Activated CD4-positive, alpha-beta T cell treated with anti-CD3 and anti-CD28 coated beads for 36 hours (primary cell): ENCODE data around the gene ANKRD29. TPM values are rescaled to one million over a fixed set of nuclear protein-coding genes. Genes with fewer than 3 reads are reported as not detected.
A peak's percentile ranks its signal among the peaks of the same experiment; 100 is the strongest.

ENCODE experiments used
- ATAC-seq: fragments of 200-7000 bp; cut with Tn5 transposase; one replicate; pipeline ENCODE4 v1.10.0; 2021; ENCODE audit warnings: mild to moderate bottlenecking, moderate library complexity
- CTCF ChIA-PET: fragments of 350-600 bp; sonication (Branson Sonifier 250); formaldehyde crosslinking; loops from one replicate; lab custom pipeline; 2021; ENCODE audit warnings: antibody characterized with exemption; lab: Charles Lee
- POLR2A ChIA-PET: fragments of 350-600 bp; sonication (Branson Sonifier 250); formaldehyde crosslinking; loops from one replicate; lab custom pipeline; 2021; ENCODE audit warnings: antibody characterized with exemption, inconsistent platforms; lab: Charles Lee
- DNase-seq: peaks from one replicate; pipeline ENCODE4 v3.0.0-alpha.2; 2020
- H3K27ac Mint-ChIP-seq: one replicate; pipeline ENCODE4 v1.8.0; 2021; ENCODE audit warnings: mixed read lengths
- H3K27me3 Mint-ChIP-seq: one replicate; pipeline ENCODE4 v1.8.0; 2021; ENCODE audit warnings: mixed read lengths
- H3K36me3 Mint-ChIP-seq: one replicate; pipeline ENCODE4 v1.8.0; 2021; ENCODE audit warnings: low read depth, mixed read lengths
- H3K4me1 Mint-ChIP-seq: one replicate; pipeline ENCODE4 v1.8.0; 2021; ENCODE audit warnings: mixed read lengths
- H3K4me3 Mint-ChIP-seq: one replicate; pipeline ENCODE4 v1.8.0; 2021; ENCODE audit warnings: mild to moderate bottlenecking, moderate library complexity, mixed read lengths
- H3K9me3 Mint-ChIP-seq: one replicate; pipeline ENCODE4 v1.8.0; 2021; ENCODE audit warnings: low read depth, mixed read lengths
- intact Hi-C, 2 experiments: fragments of 100-400 bp; cut with DNase I in 1 of 2; cut with micrococcal nuclease in 1 of 2; formaldehyde crosslinking; loops; one replicate each; pipeline versions ENCODE4 v1.14.2 to v1.15.1; 2022 to 2024; cut with DNase I, micrococcal nuclease
- total RNA-seq, 2 experiments: library from RNA; stranded (reverse); gene quantifications; one replicate each; pipeline ENCODE4 v1.2.3, GENCODE V29; 2021

ANKRD29 gene
- total RNA-seq, 2 experiments from 2014 or later, result 0.21 TPM

- H3K36me3 Mint-ChIP-seq, result no peaks in the 10 kb centered on the region
- DNase-seq (no peak), ATAC-seq (no peak)
- no peaks in the 10 kb centered on the region for H3K27me3 Mint-ChIP-seq
- no peak overlapping the region for H3K4me3 Mint-ChIP-seq
- no peak overlapping the region for H3K27ac Mint-ChIP-seq
- H3K4me1 Mint-ChIP-seq, result peaks cover 27% of the 10 kb centered on the region
- no peaks in the 10 kb centered on the region for H3K9me3 Mint-ChIP-seq
- intact Hi-C loops, result loop anchor here in 1 of 2 experiments (10.0 kb wide), 1 partner anchor 1984 kb away; the partner anchor contains the start of gene ESCO1
- ChIA-PET POLR2A (no interaction called here), CTCF (interaction anchor here (0.9 to 2.8 kb wide), 4 partner anchors 10 to 91 kb away, joined by 3 to 9 read pairs (median 4); no protein-coding TSS in a partner anchor)
Observed at GRCh38 chr18:23588836-23589560, 73.7 kb downstream of the ANKRD29 start.

- ATAC-seq (no peak), DNase-seq (no peak)
- ChIA-PET CTCF (interaction anchor here (1.2 to 2.8 kb wide), 4 partner anchors 8 to 89 kb away, joined by 3 to 9 read pairs (median 6); no protein-coding TSS in a partner anchor), POLR2A (interaction anchor here (0.6 kb wide), 1 partner anchor 99 kb away, joined by 3 read pairs; no protein-coding TSS in a partner anchor)
- Mint-ChIP-seq H3K27me3 (no peaks in the 10 kb centered on the region), H3K36me3 (peaks cover 7% of the 10 kb centered on the region), H3K27ac (peak overlapping the region; percentile 76), H3K9me3 (no peaks in the 10 kb centered on the region), H3K4me1 (peaks cover 33% of the 10 kb centered on the region), H3K4me3 (peak overlapping the region; percentile 94)
- intact Hi-C loops, result loop anchor here (1.0 to 10.0 kb wide), 8 partner anchors 46 to 1982 kb away; partner anchors contain the start of genes CABLES1 (in 1 of the 2), ESCO1 (in 1 of the 2), RBBP8 (in 1 of the 2) and TTC39C (in 1 of the 2)
Observed at GRCh38 chr18:23587220-23587642, 75.5 kb downstream of the ANKRD29 start.

- peaks cover 12% of the 10 kb centered on the region for H3K36me3 Mint-ChIP-seq
- peak; percentile 95 for ATAC-seq
- intact Hi-C loops, result loop anchor here (1.0 to 10.0 kb wide), 12 partner anchors 46 to 1982 kb away; partner anchors contain the start of genes RIOK3 (in 2 of the 2), RMC1 (in 2 of the 2), CABLES1 (in 1 of the 2) and ESCO1 (in 1 of the 2)
- no peaks in the 10 kb centered on the region for H3K27me3 Mint-ChIP-seq
- CTCF ChIA-PET, result interaction anchor here (0.9 to 3.0 kb wide), 8 partner anchors 7 to 98 kb away, joined by 3 to 11 read pairs (median 5); no protein-coding TSS in a partner anchor
- peak within 1 kb of the TSS; percentile 94 for H3K4me3 Mint-ChIP-seq
- H3K4me1 Mint-ChIP-seq, result peaks cover 39% of the 10 kb centered on the region
- POLR2A ChIA-PET, result interaction anchor here (0.6 to 0.9 kb wide), 2 partner anchors 98 to 134 kb away, joined by 3 read pairs; partner anchors contain the start of gene RIOK3
- peak within 1 kb of the TSS; percentile 91 for H3K27ac Mint-ChIP-seq
- no peaks in the 10 kb centered on the region for H3K9me3 Mint-ChIP-seq
- peak; percentile 95 for DNase-seq
Observed at GRCh38 chr18:23586249-23587196, 76.2 kb downstream of the ANKRD29 start, which contains the start of gene NPC1. TSS of gene NPC1 (minus strand) at chr18:23586506. CDS start at chr18:23586343, 163 bp downstream.

GRCh38 chr18:23585897-23586248 lies 76.8 kb downstream of the ANKRD29 start:
- Mint-ChIP-seq H3K36me3 (peaks cover 15% of the 10 kb centered on the region), H3K27me3 (no peaks in the 10 kb centered on the region), H3K4me3 (peak overlapping the region; percentile 94), H3K4me1 (peaks cover 44% of the 10 kb centered on the region), H3K27ac (peak overlapping the region; percentile 91), H3K9me3 (no peaks in the 10 kb centered on the region)
- POLR2A ChIA-PET, result interaction anchor here (0.9 to 1.1 kb wide), 3 partner anchors 56 to 133 kb away, joined by 3 read pairs; partner anchors contain the start of gene RIOK3
- ATAC-seq (no peak), DNase-seq (no peak)
- CTCF ChIA-PET, result interaction anchor here (0.5 to 3.0 kb wide), 10 partner anchors 9 to 135 kb away, joined by 3 to 11 read pairs (median 3); no protein-coding TSS in a partner anchor
- intact Hi-C loops, result loop anchor here (1.0 to 10.0 kb wide), 10 partner anchors 45 to 1981 kb away; partner anchors contain the start of genes RIOK3 (in 2 of the 2), RMC1 (in 2 of the 2), CABLES1 (in 1 of the 2) and ESCO1 (in 1 of the 2)

GRCh38 chr18:23585007-23585871 lies 77.5 kb downstream of the ANKRD29 start:
- peaks cover 15% of the 10 kb centered on the region for H3K36me3 Mint-ChIP-seq
- CTCF ChIA-PET, result interaction anchor here (0.5 to 3.0 kb wide), 13 partner anchors 9 to 226 kb away, joined by 3 to 11 read pairs (median 3); no protein-coding TSS in a partner anchor
- intact Hi-C loops, result loop anchor here in 1 of 2 experiments (10.0 kb wide), 1 partner anchor 1980 kb away; the partner anchor contains the start of gene ESCO1
- no peaks in the 10 kb centered on the region for H3K27me3 Mint-ChIP-seq
- DNase-seq (peak; percentile 19), ATAC-seq (no peak)
- no peaks in the 10 kb centered on the region for H3K9me3 Mint-ChIP-seq
- POLR2A ChIA-PET, result interaction anchor here (0.9 to 1.1 kb wide), 3 partner anchors 55 to 132 kb away, joined by 3 read pairs; partner anchors contain the start of gene RIOK3
- H3K4me3 Mint-ChIP-seq, result peak overlapping the region; percentile 94
- peak overlapping the region; percentile 91 for H3K27ac Mint-ChIP-seq
- peaks cover 51% of the 10 kb centered on the region for H3K4me1 Mint-ChIP-seq

GRCh38 chr18:23584019-23584983 lies 78.4 kb downstream of the ANKRD29 start:
- H3K36me3 Mint-ChIP-seq, result peaks cover 15% of the 10 kb centered on the region
- intact Hi-C loops, result loop anchor here in 1 of 2 experiments (10.0 kb wide), 1 partner anchor 1980 kb away; the partner anchor contains the start of gene ESCO1
- H3K9me3 Mint-ChIP-seq, result no peaks in the 10 kb centered on the region
- H3K4me1 Mint-ChIP-seq, result peaks cover 57% of the 10 kb centered on the region
- no peak for DNase-seq
- CTCF ChIA-PET, result interaction anchor here (0.6 to 3.0 kb wide), 8 partner anchors 8 to 96 kb away, joined by 3 to 11 read pairs (median 4); no protein-coding TSS in a partner anchor
- H3K27ac Mint-ChIP-seq, result no peak overlapping the region
- no peak for ATAC-seq
- H3K4me3 Mint-ChIP-seq, result peak overlapping the region; percentile 28
- POLR2A ChIA-PET, result interaction anchor here (1.1 kb wide), 1 partner anchor 108 kb away, joined by 3 read pairs; no protein-coding TSS in a partner anchor
- no peaks in the 10 kb centered on the region for H3K27me3 Mint-ChIP-seq

GRCh38 chr18:23583071-23583865 lies 79.4 kb downstream of the ANKRD29 start:
- no peak overlapping the region for H3K27ac Mint-ChIP-seq
- DNase-seq (no peak), ATAC-seq (no peak)
- H3K27me3 Mint-ChIP-seq, result no peaks in the 10 kb centered on the region
- peaks cover 65% of the 10 kb centered on the region for H3K4me1 Mint-ChIP-seq
- POLR2A ChIA-PET, result no interaction called here
- intact Hi-C loops, result loop anchor here in 1 of 2 experiments (10.0 kb wide), 1 partner anchor 1978 kb away; the partner anchor contains the start of gene ESCO1
- H3K36me3 Mint-ChIP-seq, result peaks cover 17% of the 10 kb centered on the region
- no peak overlapping the region for H3K4me3 Mint-ChIP-seq
- no peaks in the 10 kb centered on the region for H3K9me3 Mint-ChIP-seq
- CTCF ChIA-PET, result interaction anchor here (1.0 to 3.0 kb wide), 3 partner anchors 67 to 85 kb away, joined by 3 to 11 read pairs (median 5); no protein-coding TSS in a partner anchor

GRCh38 chr18:23580677-23581367 lies 81.9 kb downstream of the ANKRD29 start:
- no peak for DNase-seq
- Mint-ChIP-seq H3K36me3 (peaks cover 23% of the 10 kb centered on the region), H3K27me3 (no peaks in the 10 kb centered on the region), H3K4me1 (peaks cover 59% of the 10 kb centered on the region), H3K4me3 (no peak overlapping the region), H3K27ac (no peak overlapping the region), H3K9me3 (no peaks in the 10 kb centered on the region)
- peak; percentile 27 for ATAC-seq
- intact Hi-C loops, result loop anchor here in 1 of 2 experiments (10.0 kb wide), 1 partner anchor 1976 kb away; the partner anchor contains the start of gene ESCO1
- ChIA-PET CTCF (interaction anchor here (0.9 to 1.7 kb wide), 6 partner anchors 12 to 123 kb away, joined by 3 to 4 read pairs (median 4); no protein-coding TSS in a partner anchor), POLR2A (no interaction called here)
